ENCODE data around the gene SDK1. TPM values are rescaled to one million over a fixed set of nuclear protein-coding genes. Genes with fewer than 3 reads are reported as not detected.

Gene SDK1
- total and polyA plus RNA-seq, 7 experiments from 2014 or later = 0.07 to 2.5 (median 0.54) TPM

GRCh38 chr7:4162884-4163564 lies 862.0 kb downstream of the SDK1 start:
- Mint-ChIP-seq H3K4me3 (no peak overlapping the region), H3K9me3 (no peaks in the 10 kb centered on the region), H3K4me1 (no peaks in the 10 kb centered on the region), H3K36me3 (no peaks in the 10 kb centered on the region), H3K27ac (no peak overlapping the region), H3K27me3 (no peaks in the 10 kb centered on the region)
- no peak overlapping the region for H3K27ac ChIP-seq (ENCODE audit: low read depth, low read length)
- CTCF ChIA-PET = no interaction called here
- no peaks in the 10 kb centered on the region for H3K4me1 ChIP-seq (ENCODE audit: control insufficient read depth in 2 of 2, insufficient read depth in 2 of 2, low read length in 2 of 2)
- DNase-seq (no peak), ATAC-seq (no peak)
- intact Hi-C loops (cut with micrococcal nuclease) = no loop called here
- POLR2A ChIA-PET = no interaction called here
- no peak overlapping the region for H3K4me3 ChIP-seq (ENCODE audit: low read length)
- H3K27me3 ChIP-seq (ENCODE audit: control insufficient read depth in 2 of 2, insufficient read depth in 2 of 2, low read length in 2 of 2) = no peaks in the 10 kb centered on the region
- H3K9me3 ChIP-seq (ENCODE audit: control insufficient read depth in 2 of 3, low read length in 3 of 3) = no peaks in the 10 kb centered on the region
- no peaks in the 10 kb centered on the region for H3K36me3 ChIP-seq (ENCODE audit: control insufficient read depth in 2 of 3, insufficient read depth in 3 of 3, low read length in 3 of 3)

GRCh38 chr7:4163565-4164203 lies 862.6 kb downstream of the SDK1 start:
- Mint-ChIP-seq H3K36me3 (no peaks in the 10 kb centered on the region), H3K27ac (no peak overlapping the region), H3K4me3 (no peak overlapping the region), H3K4me1 (no peaks in the 10 kb centered on the region), H3K9me3 (no peaks in the 10 kb centered on the region), H3K27me3 (no peaks in the 10 kb centered on the region)
- Histone ChIP-seq H3K4me3 (ENCODE audit: low read length) (no peak overlapping the region), H3K4me1 (ENCODE audit: control insufficient read depth in 2 of 2, insufficient read depth in 2 of 2, low read length in 2 of 2) (no peaks in the 10 kb centered on the region), H3K36me3 (ENCODE audit: control insufficient read depth in 2 of 3, insufficient read depth in 3 of 3, low read length in 3 of 3) (no peaks in the 10 kb centered on the region), H3K27ac (ENCODE audit: low read depth, low read length) (no peak overlapping the region), H3K27me3 (ENCODE audit: control insufficient read depth in 2 of 2, insufficient read depth in 2 of 2, low read length in 2 of 2) (no peaks in the 10 kb centered on the region), H3K9me3 (ENCODE audit: control insufficient read depth in 2 of 3, low read length in 3 of 3) (no peaks in the 10 kb centered on the region)
- CTCF ChIA-PET = no interaction called here
- no peak for ATAC-seq
- DNase-seq = no peak
- intact Hi-C loops (cut with micrococcal nuclease) = no loop called here
- POLR2A ChIA-PET = no interaction called here

- no peaks in the 10 kb centered on the region for H3K9me3 ChIP-seq (ENCODE audit: control insufficient read depth in 2 of 3, low read length in 3 of 3)
- H3K27me3 ChIP-seq (ENCODE audit: control insufficient read depth in 2 of 2, insufficient read depth in 2 of 2, low read length in 2 of 2) = no peaks in the 10 kb centered on the region
- no peak for DNase-seq
- no peak overlapping the region for H3K27ac Mint-ChIP-seq
- no peaks in the 10 kb centered on the region for H3K4me1 ChIP-seq (ENCODE audit: control insufficient read depth in 2 of 2, insufficient read depth in 2 of 2, low read length in 2 of 2)
- H3K4me1 Mint-ChIP-seq = no peaks in the 10 kb centered on the region
- CTCF ChIA-PET = no interaction called here
- no peaks in the 10 kb centered on the region for H3K27me3 Mint-ChIP-seq
- ATAC-seq = no peak
- no peak overlapping the region for H3K27ac ChIP-seq (ENCODE audit: low read depth, low read length)
- no peak overlapping the region for H3K4me3 ChIP-seq (ENCODE audit: low read length)
- no peak overlapping the region for H3K4me3 Mint-ChIP-seq
- H3K36me3 Mint-ChIP-seq = no peaks in the 10 kb centered on the region
- no peaks in the 10 kb centered on the region for H3K36me3 ChIP-seq (ENCODE audit: control insufficient read depth in 2 of 3, insufficient read depth in 3 of 3, low read length in 3 of 3)
- intact Hi-C loops (cut with micrococcal nuclease) = no loop called here
- no peaks in the 10 kb centered on the region for H3K9me3 Mint-ChIP-seq
- POLR2A ChIA-PET = no interaction called here
Observed at GRCh38 chr7:4164556-4164955, 863.5 kb downstream of the SDK1 start.

- CTCF ChIA-PET = no interaction called here
- H3K36me3 Mint-ChIP-seq = no peaks in the 10 kb centered on the region
- H3K27me3 Mint-ChIP-seq = no peaks in the 10 kb centered on the region
- H3K4me3 ChIP-seq (ENCODE audit: low read length) = no peak overlapping the region
- H3K27me3 ChIP-seq (ENCODE audit: control insufficient read depth in 2 of 2, insufficient read depth in 2 of 2, low read length in 2 of 2) = no peaks in the 10 kb centered on the region
- H3K9me3 ChIP-seq (ENCODE audit: control insufficient read depth in 2 of 3, low read length in 3 of 3) = no peaks in the 10 kb centered on the region
- intact Hi-C loops (cut with micrococcal nuclease) = no loop called here
- H3K36me3 ChIP-seq (ENCODE audit: control insufficient read depth in 2 of 3, insufficient read depth in 3 of 3, low read length in 3 of 3) = no peaks in the 10 kb centered on the region
- no peak overlapping the region for H3K27ac ChIP-seq (ENCODE audit: low read depth, low read length)
- H3K9me3 Mint-ChIP-seq = no peaks in the 10 kb centered on the region
- no peak overlapping the region for H3K27ac Mint-ChIP-seq
- DNase-seq (no peak), ATAC-seq (no peak)
- POLR2A ChIA-PET = interaction anchor here (0.7 kb wide), 1 partner anchor 1291 kb away, joined by 3 read pairs; no protein-coding TSS in a partner anchor
- no peaks in the 10 kb centered on the region for H3K4me1 Mint-ChIP-seq
- no peaks in the 10 kb centered on the region for H3K4me1 ChIP-seq (ENCODE audit: control insufficient read depth in 2 of 2, insufficient read depth in 2 of 2, low read length in 2 of 2)
- no peak overlapping the region for H3K4me3 Mint-ChIP-seq
Observed at GRCh38 chr7:4166340-4166739, 865.3 kb downstream of the SDK1 start.

GRCh38 chr7:4166807-4167206 lies 865.8 kb downstream of the SDK1 start:
- Histone ChIP-seq H3K4me3 (ENCODE audit: low read length) (no peak overlapping the region), H3K9me3 (ENCODE audit: control insufficient read depth in 2 of 3, low read length in 3 of 3) (no peaks in the 10 kb centered on the region), H3K4me1 (ENCODE audit: control insufficient read depth in 2 of 2, insufficient read depth in 2 of 2, low read length in 2 of 2) (no peaks in the 10 kb centered on the region), H3K36me3 (ENCODE audit: control insufficient read depth in 2 of 3, insufficient read depth in 3 of 3, low read length in 3 of 3) (no peaks in the 10 kb centered on the region), H3K27ac (ENCODE audit: low read depth, low read length) (no peak overlapping the region), H3K27me3 (ENCODE audit: control insufficient read depth in 2 of 2, insufficient read depth in 2 of 2, low read length in 2 of 2) (no peaks in the 10 kb centered on the region)
- no peaks in the 10 kb centered on the region for H3K9me3 Mint-ChIP-seq
- no peaks in the 10 kb centered on the region for H3K36me3 Mint-ChIP-seq
- ATAC-seq (no peak), DNase-seq (no peak)
- H3K27ac Mint-ChIP-seq = no peak overlapping the region
- intact Hi-C loops (cut with micrococcal nuclease) = no loop called here
- no peaks in the 10 kb centered on the region for H3K4me1 Mint-ChIP-seq
- H3K4me3 Mint-ChIP-seq = no peak overlapping the region
- ChIA-PET CTCF (no interaction called here), POLR2A (interaction anchor here (0.7 kb wide), 1 partner anchor 1291 kb away, joined by 3 read pairs; no protein-coding TSS in a partner anchor)
- H3K27me3 Mint-ChIP-seq = no peaks in the 10 kb centered on the region

GRCh38 chr7:4167385-4167910 lies 866.4 kb downstream of the SDK1 start:
- ATAC-seq = no peak
- H3K9me3 Mint-ChIP-seq = no peaks in the 10 kb centered on the region
- intact Hi-C loops (cut with micrococcal nuclease) = no loop called here

GRCh38 chr7:4168041-4168440 lies 867.0 kb downstream of the SDK1 start:
- no peak for ATAC-seq
- H3K9me3 Mint-ChIP-seq = no peaks in the 10 kb centered on the region
- H3K4me3 ChIP-seq (ENCODE audit: low read length) = no peak overlapping the region
- H3K4me3 Mint-ChIP-seq = no peak overlapping the region
- POLR2A ChIA-PET = no interaction called here
- no peak overlapping the region for H3K27ac ChIP-seq (ENCODE audit: low read depth, low read length)
- no peaks in the 10 kb centered on the region for H3K9me3 ChIP-seq (ENCODE audit: control insufficient read depth in 2 of 3, low read length in 3 of 3)
- no peaks in the 10 kb centered on the region for H3K36me3 Mint-ChIP-seq
- H3K27ac Mint-ChIP-seq = no peak overlapping the region
- no peaks in the 10 kb centered on the region for H3K36me3 ChIP-seq (ENCODE audit: control insufficient read depth in 2 of 3, insufficient read depth in 3 of 3, low read length in 3 of 3)
- H3K4me1 ChIP-seq (ENCODE audit: control insufficient read depth in 2 of 2, insufficient read depth in 2 of 2, low read length in 2 of 2) = no peaks in the 10 kb centered on the region
- DNase-seq = no peak
- intact Hi-C loops (cut with micrococcal nuclease) = no loop called here
- no peaks in the 10 kb centered on the region for H3K4me1 Mint-ChIP-seq
- CTCF ChIA-PET = no interaction called here
- H3K27me3 Mint-ChIP-seq = no peaks in the 10 kb centered on the region
- no peaks in the 10 kb centered on the region for H3K27me3 ChIP-seq (ENCODE audit: control insufficient read depth in 2 of 2, insufficient read depth in 2 of 2, low read length in 2 of 2)

More at GRCh38 chr7:4167385-4167910, 866.4 kb downstream of the SDK1 start:
- Histone ChIP-seq H3K9me3 (ENCODE audit: control insufficient read depth in 2 of 3, low read length in 3 of 3) (no peaks in the 10 kb centered on the region), H3K27me3 (ENCODE audit: control insufficient read depth in 2 of 2, insufficient read depth in 2 of 2, low read length in 2 of 2) (no peaks in the 10 kb centered on the region), H3K4me3 (ENCODE audit: low read length) (no peak overlapping the region), H3K27ac (ENCODE audit: low read depth, low read length) (no peak overlapping the region), H3K36me3 (ENCODE audit: control insufficient read depth in 2 of 3, insufficient read depth in 3 of 3, low read length in 3 of 3) (no peaks in the 10 kb centered on the region), H3K4me1 (ENCODE audit: control insufficient read depth in 2 of 2, insufficient read depth in 2 of 2, low read length in 2 of 2) (no peaks in the 10 kb centered on the region)
- H3K27me3 Mint-ChIP-seq = no peaks in the 10 kb centered on the region
- ChIA-PET CTCF (no interaction called here), POLR2A (no interaction called here)
- H3K36me3 Mint-ChIP-seq = no peaks in the 10 kb centered on the region
- DNase-seq = no peak
- H3K27ac Mint-ChIP-seq = no peak overlapping the region
- no peak overlapping the region for H3K4me3 Mint-ChIP-seq
- no peaks in the 10 kb centered on the region for H3K4me1 Mint-ChIP-seq

Measured in naive thymus-derived CD4-positive, alpha-beta T cell (primary cell).